ENCODE results near the gene CCDC167.
"Not testable (repeated sequence)": the region's sequence is repeated elsewhere in the genome, so short reads cannot be mapped to it uniquely, and the experiment has no call there.

CCDC167 gene

GRCh38 chr6:37511201-37511600, 11.5 kb upstream of the CCDC167 start:
- DNase-seq (ENCODE audit: low read depth): no peak

GRCh38 chr6:37507690-37508421, 8.2 kb upstream of the CCDC167 start:
- DNase-seq (ENCODE audit: low read depth): no peak

- no peak for DNase-seq (ENCODE audit: low read depth)
Measured at GRCh38 chr6:37507077-37507476, 7.4 kb upstream of the CCDC167 start.

GRCh38 chr6:37506479-37506878, 6.8 kb upstream of the CCDC167 start:
- no peak for DNase-seq (ENCODE audit: low read depth)

- no peak for DNase-seq (ENCODE audit: low read depth)
Measured at GRCh38 chr6:37504024-37504423, 4.3 kb upstream of the CCDC167 start.

GRCh38 chr6:37503309-37503965, 3.7 kb upstream of the CCDC167 start:
- DNase-seq (ENCODE audit: low read depth): no peak

- DNase-seq (ENCODE audit: low read depth): no peak
Measured at GRCh38 chr6:37502703-37503291, 3.1 kb upstream of the CCDC167 start.

GRCh38 chr6:37501632-37502491, 2.2 kb upstream of the CCDC167 start:
- no peak for DNase-seq (ENCODE audit: low read depth)

- DNase-seq (ENCODE audit: low read depth): not testable (repeated sequence)
Measured at GRCh38 chr6:37500904-37501303, 1.2 kb upstream of the CCDC167 start.

GRCh38 chr6:37500294-37500608, 558 bp upstream of the CCDC167 start:
- DNase-seq (ENCODE audit: low read depth): no peak

- no peak for DNase-seq (ENCODE audit: low read depth)
Measured at GRCh38 chr6:37496951-37497885, 2.5 kb downstream of the CCDC167 start.

- DNase-seq (ENCODE audit: low read depth): no peak
Measured at GRCh38 chr6:37495244-37495934, 4.3 kb downstream of the CCDC167 start.

GRCh38 chr6:37493661-37493995, 6.1 kb downstream of the CCDC167 start:
- no peak for DNase-seq (ENCODE audit: low read depth)

- no peak for DNase-seq (ENCODE audit: low read depth)
Measured at GRCh38 chr6:37492991-37493660, 6.6 kb downstream of the CCDC167 start.

- no peak for DNase-seq (ENCODE audit: low read depth)
Measured at GRCh38 chr6:37492236-37492972, 7.3 kb downstream of the CCDC167 start.

- no peak for DNase-seq (ENCODE audit: low read depth)
Measured at GRCh38 chr6:37491830-37492208, 7.9 kb downstream of the CCDC167 start.

- DNase-seq (ENCODE audit: low read depth): no peak
Measured at GRCh38 chr6:37491171-37491829, 8.4 kb downstream of the CCDC167 start.

GRCh38 chr6:37490536-37491170, 9.0 kb downstream of the CCDC167 start:
- no peak for DNase-seq (ENCODE audit: low read depth)
